HFF-Myc (cell line): Measurements from ENCODE around the gene SQSTM1.
A peak's percentile ranks its signal among the peaks of the same experiment; 100 is the strongest.

Experiments used
- DNase-seq: peaks from one replicate; pipeline ENCODE4 v3.0.0-alpha.2; 2011; ENCODE audit warnings: low read depth; ENCODE audit errors: extremely low read depth
- H3K4me3 ChIP-seq: replicated peaks from 2 replicates; pipeline ENCODE4 v1.5.1; 2011; ENCODE audit warnings: low read depth, mild to moderate bottlenecking, control low read depth, low read length
- TF ChIP-seq, protein P1 (sequence below): IDR thresholded peaks from 2 replicates; pipeline ENCODE4 v1.5.1; 2012; ENCODE audit warnings: mild to moderate bottlenecking, low read depth, low read length, control low read depth; ENCODE audit errors: missing control alignments

Gene SQSTM1

DNA sequence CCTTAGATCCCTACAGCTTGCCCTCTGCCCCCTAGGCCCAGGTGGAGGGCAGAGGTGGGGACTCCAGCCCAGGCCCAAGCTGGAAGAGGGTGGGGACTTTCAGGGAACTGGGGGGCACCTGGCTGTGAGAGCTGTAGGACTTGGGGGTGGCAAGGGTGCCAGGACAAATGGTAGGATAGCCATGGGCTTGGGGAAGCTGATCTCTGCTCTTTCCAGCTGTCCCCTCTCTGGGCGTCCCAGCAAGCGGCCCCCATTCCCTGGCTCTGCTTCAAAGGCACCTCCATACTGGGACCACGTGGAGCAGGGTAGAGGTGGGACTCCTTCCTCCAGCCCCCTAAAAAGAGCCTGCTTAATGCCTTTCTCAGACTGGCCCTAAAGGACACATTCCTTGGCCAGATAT lies 26.5 kb upstream of the SQSTM1 start:
- H3K4me3 ChIP-seq = no peak overlapping the region
- DNase-seq = no peak
- TF ChIP-seq, protein P1, sequence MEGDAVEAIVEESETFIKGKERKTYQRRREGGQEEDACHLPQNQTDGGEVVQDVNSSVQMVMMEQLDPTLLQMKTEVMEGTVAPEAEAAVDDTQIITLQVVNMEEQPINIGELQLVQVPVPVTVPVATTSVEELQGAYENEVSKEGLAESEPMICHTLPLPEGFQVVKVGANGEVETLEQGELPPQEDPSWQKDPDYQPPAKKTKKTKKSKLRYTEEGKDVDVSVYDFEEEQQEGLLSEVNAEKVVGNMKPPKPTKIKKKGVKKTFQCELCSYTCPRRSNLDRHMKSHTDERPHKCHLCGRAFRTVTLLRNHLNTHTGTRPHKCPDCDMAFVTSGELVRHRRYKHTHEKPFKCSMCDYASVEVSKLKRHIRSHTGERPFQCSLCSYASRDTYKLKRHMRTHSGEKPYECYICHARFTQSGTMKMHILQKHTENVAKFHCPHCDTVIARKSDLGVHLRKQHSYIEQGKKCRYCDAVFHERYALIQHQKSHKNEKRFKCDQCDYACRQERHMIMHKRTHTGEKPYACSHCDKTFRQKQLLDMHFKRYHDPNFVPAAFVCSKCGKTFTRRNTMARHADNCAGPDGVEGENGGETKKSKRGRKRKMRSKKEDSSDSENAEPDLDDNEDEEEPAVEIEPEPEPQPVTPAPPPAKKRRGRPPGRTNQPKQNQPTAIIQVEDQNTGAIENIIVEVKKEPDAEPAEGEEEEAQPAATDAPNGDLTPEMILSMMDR = no peak

DNA sequence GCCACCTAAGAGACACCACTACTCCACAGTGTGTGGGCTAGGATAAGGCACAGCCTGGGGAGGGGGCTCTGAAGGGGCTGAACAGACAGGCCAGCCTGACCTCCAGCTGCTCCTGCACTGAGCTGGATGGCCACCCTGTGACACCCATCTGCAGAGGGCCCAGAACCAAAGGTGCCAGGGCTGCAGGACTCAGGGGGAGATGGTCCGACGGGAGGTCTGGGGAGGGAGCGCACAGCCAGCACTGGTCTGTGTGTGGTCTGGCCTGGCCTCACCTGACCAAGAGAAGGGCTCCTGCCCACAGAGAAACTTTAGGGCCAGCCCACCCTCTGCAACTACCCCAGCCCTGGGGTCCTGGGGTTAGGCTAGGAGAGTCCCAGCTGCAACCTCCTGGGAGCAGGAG lies 26.1 kb upstream of the SQSTM1 start:
- no peak for DNase-seq
- no peak overlapping the region for H3K4me3 ChIP-seq
- TF ChIP-seq, protein P1 = no peak

DNA sequence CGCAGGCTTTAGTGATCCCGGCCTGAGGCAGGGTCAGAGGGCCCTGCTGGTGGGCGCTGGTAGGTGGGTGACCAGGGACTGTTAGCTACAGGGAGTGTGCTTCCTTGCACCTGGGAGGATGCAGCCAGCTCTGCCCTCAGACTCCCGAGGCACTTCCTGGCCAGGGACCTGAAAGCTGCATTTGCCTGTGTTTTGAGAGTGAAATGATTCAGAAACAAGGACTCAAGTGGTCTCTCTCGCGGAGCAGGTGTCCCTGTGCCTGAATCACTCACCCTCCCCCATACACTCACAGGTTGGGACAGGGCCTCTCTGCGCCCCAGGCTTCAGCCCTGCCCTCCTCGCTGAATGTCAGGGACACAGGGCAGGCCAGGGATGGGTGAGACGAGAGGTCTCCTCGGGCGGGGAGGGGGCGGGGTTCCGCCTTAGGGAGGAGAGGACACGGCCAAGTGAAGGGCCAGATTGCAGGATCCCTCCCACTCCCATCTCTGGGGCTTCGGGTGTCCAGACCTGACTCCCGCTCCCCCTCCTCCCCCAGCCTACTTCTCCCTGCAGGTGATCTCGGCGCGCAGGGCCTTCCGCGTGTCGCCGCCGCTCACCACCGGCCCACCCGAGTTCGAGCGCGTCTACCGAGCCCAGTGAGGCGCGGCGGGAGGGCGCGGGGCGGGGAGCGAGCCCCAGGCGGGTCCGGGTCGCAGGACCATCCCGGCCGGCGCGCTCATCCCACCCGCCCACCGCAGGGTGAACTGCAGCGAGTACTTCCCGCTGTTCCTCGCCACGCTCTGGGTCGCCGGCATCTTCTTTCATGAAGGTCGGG lies 25.4 kb upstream of the SQSTM1 start:
- TF ChIP-seq, protein P1 = no peak
- DNase-seq = no peak
- H3K4me3 ChIP-seq = peak overlapping the region; percentile 41

DNA sequence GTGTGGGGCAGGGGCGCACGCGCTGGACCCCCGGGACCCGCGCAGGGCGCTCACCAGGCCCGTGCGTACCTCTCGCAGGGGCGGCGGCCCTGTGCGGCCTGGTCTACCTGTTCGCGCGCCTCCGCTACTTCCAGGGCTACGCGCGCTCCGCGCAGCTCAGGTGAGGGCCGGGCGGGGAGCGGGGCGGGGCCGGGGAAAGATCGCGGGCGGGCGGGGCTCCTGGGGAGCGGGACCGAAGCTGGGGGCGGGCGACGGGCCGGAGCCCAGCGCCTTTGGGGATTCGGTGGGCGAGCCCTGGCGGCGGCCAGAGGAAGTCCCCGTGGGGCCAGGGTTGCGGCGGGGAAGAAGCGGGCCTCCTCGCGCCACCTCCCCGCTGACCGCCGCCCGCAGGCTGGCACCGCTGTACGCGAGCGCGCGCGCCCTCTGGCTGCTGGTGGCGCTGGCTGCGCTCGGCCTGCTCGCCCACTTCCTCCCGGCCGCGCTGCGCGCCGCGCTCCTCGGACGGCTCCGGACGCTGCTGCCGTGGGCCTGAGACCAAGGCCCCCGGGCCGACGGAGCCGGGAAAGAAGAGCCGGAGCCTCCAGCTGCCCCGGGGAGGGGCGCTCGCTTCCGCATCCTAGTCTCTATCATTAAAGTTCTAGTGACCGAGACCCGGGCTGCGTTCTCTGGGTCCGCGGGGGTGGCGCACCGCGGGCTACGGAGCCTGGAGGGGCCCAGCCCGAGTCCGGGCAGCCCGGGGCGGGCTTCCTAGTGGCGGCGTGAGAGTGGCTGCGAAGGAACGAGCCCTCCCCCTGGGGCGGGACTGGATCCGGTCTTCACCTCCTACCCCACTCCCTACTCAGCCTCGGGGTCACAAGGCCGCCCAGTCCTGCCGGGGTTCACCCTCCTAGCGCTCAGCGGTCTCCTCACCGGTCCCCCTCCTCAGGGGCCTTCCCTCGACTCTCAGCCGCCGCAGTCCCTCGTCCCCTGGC lies 24.6 kb upstream of the SQSTM1 start:
- peak overlapping the region; percentile 41 for H3K4me3 ChIP-seq
- no peak for DNase-seq
- TF ChIP-seq, protein P1 = peak; percentile 48

DNA sequence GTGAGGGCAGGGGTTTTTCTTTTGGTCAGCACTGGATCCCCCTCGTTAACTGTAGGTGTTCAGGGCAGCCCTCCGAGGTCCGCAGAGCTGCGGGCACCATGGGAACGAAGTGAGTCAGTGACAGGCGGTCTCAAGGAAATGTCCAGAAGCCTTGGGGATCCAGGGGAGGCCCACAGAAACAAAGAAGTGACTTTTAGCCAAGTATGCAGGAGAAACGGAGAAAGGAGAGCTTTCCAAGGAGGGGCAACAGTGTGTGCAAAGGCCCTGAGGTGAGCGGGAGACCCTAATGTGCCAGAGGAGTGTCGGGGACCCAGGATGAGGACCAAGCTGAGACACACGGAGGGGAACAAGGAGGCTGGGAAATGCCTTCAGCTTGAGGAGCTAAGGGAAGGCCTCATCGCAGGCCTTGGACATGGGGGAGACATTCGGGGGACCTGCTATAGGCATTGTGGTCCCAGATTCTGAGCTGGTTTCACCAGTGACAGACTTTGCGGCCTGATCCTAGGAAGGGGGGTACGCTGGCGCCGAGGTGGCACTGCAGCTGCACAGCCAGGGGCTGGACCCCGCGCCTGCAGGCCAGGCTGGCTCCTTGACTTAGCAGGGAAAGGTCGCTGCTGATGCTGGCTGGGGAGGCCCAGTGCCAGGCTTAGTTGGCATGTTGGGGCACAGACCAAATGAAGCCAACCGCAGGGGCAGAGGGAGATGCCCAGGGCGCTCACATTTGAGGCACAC lies 23.7 kb upstream of the SQSTM1 start:
- DNase-seq = no peak
- TF ChIP-seq, protein P1 = no peak
- H3K4me3 ChIP-seq = peak overlapping the region; percentile 41

DNA sequence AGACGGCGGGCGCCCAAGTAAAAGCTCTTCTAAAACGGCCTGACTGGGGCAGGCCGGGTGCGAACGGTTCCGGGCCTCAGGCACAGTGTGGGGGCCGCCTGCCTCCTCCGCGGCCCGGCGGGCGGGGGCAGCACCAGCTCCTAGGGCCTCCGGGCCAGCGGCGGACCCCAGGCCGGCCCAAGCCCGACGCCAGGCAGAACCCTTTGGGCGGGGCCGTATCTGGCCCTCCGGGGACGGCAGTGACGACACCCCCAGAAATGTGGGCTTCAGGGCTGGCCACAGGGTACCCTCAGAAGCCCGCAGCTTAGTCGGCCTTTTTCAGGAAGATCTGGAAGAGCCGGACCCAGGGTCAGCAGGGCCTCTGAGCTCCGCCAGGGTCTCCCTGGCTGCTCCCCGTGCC lies 23.0 kb upstream of the SQSTM1 start:
- DNase-seq = no peak
- H3K4me3 ChIP-seq = no peak overlapping the region
- TF ChIP-seq, protein P1 = no peak
